Measurements from ENCODE around the gene UBN1. TPM values are rescaled to one million over a fixed set of nuclear protein-coding genes. Genes with fewer than 3 reads are reported as not detected.

The UBN1 gene
- total RNA-seq, 1 donor from 2014 or later = 45.2 TPM

Other genes with a start within 250 kb of the UBN1 start
- 26.2 TPM for gene UBALD1, start 232.6 kb upstream of the UBN1 start, total RNA-seq
- 32.2 TPM for gene MGRN1, start 222.7 kb upstream of the UBN1 start, total RNA-seq
- gene NUDT16L1, start 153.9 kb upstream of the UBN1 start, total RNA-seq = 52.3 TPM
- 9.1 TPM for gene ANKS3, start 113.2 kb upstream of the UBN1 start, total RNA-seq
- gene DNAAF8, start 112.9 kb upstream of the UBN1 start, total RNA-seq = 1.5 TPM
- 6.5 TPM for gene ZNF500, start 80.3 kb upstream of the UBN1 start, total RNA-seq
- not detected for gene SEPTIN12, start 59.1 kb upstream of the UBN1 start, total RNA-seq
- gene SMIM22, start 52.1 kb upstream of the UBN1 start, total RNA-seq = not detected
- gene ROGDI, start 44.8 kb upstream of the UBN1 start, total RNA-seq = 102 TPM
- gene GLYR1, start 193 bp upstream of the UBN1 start, total RNA-seq = 88.8 TPM
- gene PPL, start 89.7 kb downstream of the UBN1 start, total RNA-seq = 20.2 TPM
- 23.5 TPM for gene SEC14L5, start 110.8 kb downstream of the UBN1 start, total RNA-seq
- gene NAGPA, start 186.5 kb downstream of the UBN1 start, total RNA-seq = 6.5 TPM
- gene C16orf89, start 218.5 kb downstream of the UBN1 start, total RNA-seq = 3.5 TPM
- 7.7 TPM for gene ALG1, start 224.4 kb downstream of the UBN1 start, total RNA-seq